ENCODE measurements around the gene ATP10D. TPM values are rescaled to one million over a fixed set of nuclear protein-coding genes. Genes with fewer than 3 reads are reported as not detected.

ATP10D gene
- total RNA-seq, result 43.8 and 58.3 TPM in 2 replicates

DNA sequence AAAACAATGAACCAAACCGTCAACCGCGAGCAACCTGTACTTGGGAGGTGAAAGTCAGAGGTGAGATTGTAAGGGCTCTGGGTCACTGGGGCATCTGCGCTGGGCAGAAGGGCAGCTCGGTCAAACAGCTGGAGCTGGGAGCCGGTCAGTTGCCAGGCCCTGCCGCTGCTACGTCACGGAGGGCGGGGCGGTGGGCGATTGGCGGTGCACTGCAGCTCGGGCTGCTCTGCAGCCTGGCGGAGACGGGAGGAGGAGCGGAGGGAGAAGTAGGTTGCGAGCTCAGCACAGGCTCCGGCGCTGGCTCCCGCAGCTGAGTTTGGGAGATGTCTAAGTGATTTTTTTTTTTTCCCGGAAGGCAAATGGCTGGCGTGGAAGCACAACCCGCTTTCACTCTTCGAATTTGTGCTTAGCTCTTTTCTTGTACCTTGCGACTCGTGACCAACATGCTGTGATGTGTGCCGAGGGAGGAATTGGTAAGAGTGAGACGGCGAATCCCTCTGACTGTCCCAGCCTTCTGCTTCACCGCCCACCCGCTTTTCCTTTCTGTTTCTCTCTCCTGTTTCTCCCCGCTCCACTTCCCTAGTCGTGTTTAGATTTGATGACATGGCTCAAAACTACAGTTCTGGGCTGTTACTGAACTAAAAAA is at the start of gene ATP10D:
Gene ATP10D, plus strand, starts transcription at position 229 of the 646 bp plus-strand sequence. CDS start 27,266 bp downstream, outside the sequence.
- DNase-seq (ENCODE audit: low read depth), result peak; percentile 95
- peak within 1 kb of the TSS; percentile 82 for H3K4me3 ChIP-seq (ENCODE audit: low read depth, low read length)
- TF ChIP-seq, protein P1, sequence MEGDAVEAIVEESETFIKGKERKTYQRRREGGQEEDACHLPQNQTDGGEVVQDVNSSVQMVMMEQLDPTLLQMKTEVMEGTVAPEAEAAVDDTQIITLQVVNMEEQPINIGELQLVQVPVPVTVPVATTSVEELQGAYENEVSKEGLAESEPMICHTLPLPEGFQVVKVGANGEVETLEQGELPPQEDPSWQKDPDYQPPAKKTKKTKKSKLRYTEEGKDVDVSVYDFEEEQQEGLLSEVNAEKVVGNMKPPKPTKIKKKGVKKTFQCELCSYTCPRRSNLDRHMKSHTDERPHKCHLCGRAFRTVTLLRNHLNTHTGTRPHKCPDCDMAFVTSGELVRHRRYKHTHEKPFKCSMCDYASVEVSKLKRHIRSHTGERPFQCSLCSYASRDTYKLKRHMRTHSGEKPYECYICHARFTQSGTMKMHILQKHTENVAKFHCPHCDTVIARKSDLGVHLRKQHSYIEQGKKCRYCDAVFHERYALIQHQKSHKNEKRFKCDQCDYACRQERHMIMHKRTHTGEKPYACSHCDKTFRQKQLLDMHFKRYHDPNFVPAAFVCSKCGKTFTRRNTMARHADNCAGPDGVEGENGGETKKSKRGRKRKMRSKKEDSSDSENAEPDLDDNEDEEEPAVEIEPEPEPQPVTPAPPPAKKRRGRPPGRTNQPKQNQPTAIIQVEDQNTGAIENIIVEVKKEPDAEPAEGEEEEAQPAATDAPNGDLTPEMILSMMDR (IDR thresholded peaks at IDR 0.05; ENCODE audit: insufficient read depth, low read depth, low read length), result peak; percentile 11

GRCh38 chr4:47442980-47443379 is 42.1 kb upstream of the ATP10D start:
- no peak for DNase-seq (ENCODE audit: low read depth)
- TF ChIP-seq, protein P1 (IDR thresholded peaks at IDR 0.05; ENCODE audit: insufficient read depth, low read depth, low read length), result no peak

GRCh38 chr4:47444031-47444430 is 41.0 kb upstream of the ATP10D start:
- no peak for DNase-seq (ENCODE audit: low read depth)
- no peak overlapping the region for H3K4me3 ChIP-seq (ENCODE audit: low read depth, low read length)
- TF ChIP-seq, protein P1 (IDR thresholded peaks at IDR 0.05; ENCODE audit: insufficient read depth, low read depth, low read length), result no peak

More at GRCh38 chr4:47442980-47443379, 42.1 kb upstream of the ATP10D start:
- H3K4me3 ChIP-seq (ENCODE audit: low read depth, low read length), result no peak overlapping the region

- DNase-seq (ENCODE audit: low read depth), result no peak
- TF ChIP-seq, protein P1 (IDR thresholded peaks at IDR 0.05; ENCODE audit: insufficient read depth, low read depth, low read length), result no peak
- no peak overlapping the region for H3K4me3 ChIP-seq (ENCODE audit: low read depth, low read length)
These were observed 33.4 kb upstream of the ATP10D start for GRCh38 chr4:47451657-47452056.

DNA sequence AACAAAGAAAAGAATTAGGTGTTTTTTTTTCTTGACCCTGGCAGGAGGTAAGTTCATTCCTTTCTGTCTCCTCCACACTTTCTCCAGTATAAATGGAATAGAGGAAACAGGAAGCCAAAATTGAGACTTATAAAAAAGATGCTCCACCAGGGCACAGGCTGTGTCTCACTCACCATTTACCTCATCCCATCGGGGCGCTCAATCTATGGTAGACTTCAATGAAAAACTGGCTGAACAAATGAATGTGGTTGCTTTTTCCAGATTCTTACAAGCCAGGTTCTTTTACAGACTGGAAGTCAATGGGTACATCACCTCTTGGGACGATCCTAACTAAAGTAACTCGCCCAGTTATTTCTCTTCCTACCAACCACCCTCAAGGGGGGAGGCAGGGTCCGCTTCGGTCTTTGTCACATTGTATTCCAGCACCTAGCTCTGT is 22.3 kb upstream of the ATP10D start:
- TF ChIP-seq, protein P1 (IDR thresholded peaks at IDR 0.05; ENCODE audit: insufficient read depth, low read depth, low read length), result no peak

DNA sequence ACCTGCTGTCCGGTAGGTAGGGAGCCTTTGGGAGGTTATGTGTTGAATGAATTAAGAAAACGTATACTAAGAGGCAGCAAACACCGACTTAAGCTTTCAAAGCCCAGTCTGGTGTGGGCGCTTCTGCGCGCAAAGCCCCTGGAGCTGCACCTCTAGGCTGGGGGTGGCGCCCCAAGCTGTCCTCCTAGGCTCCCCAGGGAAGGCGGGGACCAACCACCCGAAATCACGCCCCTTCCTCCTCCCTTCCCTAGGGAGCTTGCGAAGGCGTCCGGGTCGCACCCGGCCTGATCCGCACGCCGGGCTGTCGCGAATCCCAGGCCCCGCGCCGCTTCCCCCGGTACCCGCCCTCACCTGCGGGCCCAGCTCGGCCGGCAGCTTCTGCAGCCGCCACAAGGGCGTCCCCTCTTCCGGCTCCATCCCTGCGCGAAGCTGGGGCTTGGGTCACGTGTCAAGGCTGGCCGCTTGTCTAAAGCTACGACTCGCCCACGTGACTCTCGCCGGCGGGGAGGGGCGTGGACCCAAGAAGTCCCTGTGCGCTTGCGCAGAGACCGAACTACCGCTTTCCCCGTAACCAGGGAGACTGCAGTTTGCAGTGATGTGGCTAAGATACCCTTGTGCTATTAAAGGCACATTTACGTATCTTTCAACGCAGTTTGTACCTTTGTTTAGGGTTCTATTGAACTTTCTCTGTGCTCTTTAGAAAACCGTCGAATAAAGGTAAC is 21.7 kb upstream of the ATP10D start, which contains the start of gene COMMD8:
Gene COMMD8, minus strand, starts transcription at position 468 of the 722 bp plus-strand sequence. Its CDS starts 51 bp downstream, at position 417.
- TF ChIP-seq, protein P1 (IDR thresholded peaks at IDR 0.05; ENCODE audit: insufficient read depth, low read depth, low read length), result peak; percentile 32
- H3K4me3 ChIP-seq (ENCODE audit: low read depth, low read length), result peak within 1 kb of the TSS; percentile 81
- DNase-seq (ENCODE audit: low read depth), result peak; percentile 95

More for the DNA sequence above, 22.3 kb upstream of the ATP10D start:
- peak; percentile 8 for DNase-seq (ENCODE audit: low read depth)
- peak overlapping the region; percentile 81 for H3K4me3 ChIP-seq (ENCODE audit: low read depth, low read length)
